H1 (cell line): ENCODE results near the gene KCNQ1. TPM values are rescaled to one million over a fixed set of nuclear protein-coding genes. Genes with fewer than 3 reads are reported as not detected.

ENCODE experiments used
- ATF2 ChIP-seq: IDR thresholded peaks from 2 replicates; pipeline ENCODE4 v1.6.1; 2012; ENCODE audit warnings: low read length, inconsistent platforms
- EGR1 ChIP-seq: IDR thresholded peaks from 2 replicates; pipeline ENCODE4 v1.6.1; 2011; ENCODE audit warnings: low read depth, low read length, borderline replicate concordance
- SAP30 ChIP-seq: fragments of 300-600 bp; sonication (generic); IDR thresholded peaks from 2 replicates; pipeline ENCODE4 v1.7.1; 2012; ENCODE audit warnings: low read length, moderate library complexity, mild to moderate bottlenecking, inconsistent platforms; ENCODE audit not compliant: insufficient read depth, insufficient replicate concordance
- SIX5 ChIP-seq: IDR thresholded peaks from 2 replicates; pipeline ENCODE4 v1.6.1; 2011; ENCODE audit warnings: mild to moderate bottlenecking, low read depth, low read length
- polyA plus RNA-seq, 7 experiments: library from polyadenylated mRNA; depleted of rRNA in 3 of 7; stranded (reverse) in 5 of 7; unstranded in 2 of 7; fragments of >200 nt in 5 of 7; fragments of 200-250 nt in 2 of 7; gene quantifications; 1 replicate in 5 of 7; 2 replicates in 1 of 7; 4 replicates in 1 of 7; pipeline versions ENCODE4 v1.2.1 to v1.2.3, GENCODE V29; 2011 to 2013; ENCODE audit warnings: missing spikeins in 2 of 7, mixed read lengths in 2 of 7
- total RNA-seq: library from RNA; stranded (reverse); fragmentation: NEBNext Ultra II Directional; extraction: Animal tissue kit (Norgen Biotek cat#: 25700); gene quantifications from 2 replicates; pipeline ENCODE4 v1.2.1, GENCODE V29; 2021

Gene KCNQ1
- total and polyA plus RNA-seq, 2 of the 8 experiments (the other 6 are each of a cell fraction or from before 2014, with no cell fraction given): 1.9 to 2.0 TPM

DNA sequence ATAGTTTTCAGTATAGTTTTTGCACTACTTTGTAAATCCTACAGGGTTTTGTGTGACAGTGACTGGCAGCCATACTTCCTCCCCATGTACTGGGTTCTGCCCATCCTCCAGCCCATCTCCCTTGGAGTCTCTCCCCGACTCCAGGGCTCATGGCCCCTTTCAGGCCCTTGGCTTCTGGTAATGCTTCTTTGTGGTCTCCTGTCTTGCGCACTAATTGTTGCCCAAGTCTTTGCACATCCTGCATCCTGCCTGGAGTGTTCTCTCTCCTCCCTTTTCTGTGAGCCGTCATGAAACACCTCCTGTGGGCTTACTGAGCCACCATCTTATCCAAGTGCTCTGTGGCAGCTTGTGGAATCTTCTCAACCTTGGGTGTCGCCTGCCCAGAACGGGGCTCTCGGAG, 266.4 kb downstream of the KCNQ1 start (continued):
- TF ChIP-seq ATF2 (no peak), EGR1 (no peak), SAP30 (no peak), SIX5 (no peak)
